Transverse colon (tissue), 4 donors: ENCODE measurements around the gene MBP. TPM values are rescaled to one million over a fixed set of nuclear protein-coding genes. Genes with fewer than 3 reads are reported as not detected.
A peak's percentile ranks its signal among the peaks of the same experiment; 100 is the strongest.

Source experiments
- DNase-seq: peaks from one replicate; pipeline ENCODE4 v3.0.0-alpha.2; 2019
- H3K27ac ChIP-seq, 4 donors: fragments of 200-600 bp; sonication (generic); 2 replicates each; pipeline ENCODE4 v1.5.1; 2016 to 2018; ENCODE audit warnings: inconsistent platforms in 4 of 4
- H3K27me3 ChIP-seq: fragments of 200-600 bp; sonication (generic); 2 replicates; pipeline ENCODE4 v1.5.1; 2017; ENCODE audit warnings: inconsistent platforms
- H3K36me3 ChIP-seq, 4 donors: fragments of 200-600 bp; sonication (generic); 2 replicates each; pipeline ENCODE4 v1.5.1; 2017 to 2019; ENCODE audit warnings: inconsistent platforms in 4 of 4
- H3K4me1 ChIP-seq, 4 donors: fragments of 200-600 bp; sonication (generic); 2 replicates each; pipeline ENCODE4 v1.5.1; 2017 to 2020; ENCODE audit warnings: inconsistent platforms in 4 of 4
- H3K4me3 ChIP-seq, 4 donors: fragments of 200-600 bp; sonication (generic); 1 replicate in 1 of 4; 2 replicates in 3 of 4; pipeline versions ENCODE4 v1.5.1 to v1.6.1; 2017 to 2019; ENCODE audit warnings: inconsistent platforms in 4 of 4
- H3K9me3 ChIP-seq, 2 donors: fragments of 200-600 bp; sonication (generic); 2 replicates each; pipeline ENCODE4 v1.5.1; 2017 to 2019; ENCODE audit warnings: inconsistent platforms in 2 of 2
- EP300 ChIP-seq: sonication (generic); formaldehyde crosslinking; IDR thresholded peaks from one replicate; pipeline ENCODE4 v1.6.1; 2017; ENCODE audit warnings: antibody characterized with exemption, low read depth
- POLR2A ChIP-seq: fragments of 450-650 bp; IDR thresholded peaks from one replicate; pipeline ENCODE4 v1.6.1; 2016; ENCODE audit warnings: antibody characterized with exemption, mild to moderate bottlenecking, moderate library complexity
- POLR2AphosphoS5 ChIP-seq, 3 donors: sonication (generic); formaldehyde crosslinking; IDR thresholded peaks; one replicate each; pipeline ENCODE4 v1.6.1; 2016; ENCODE audit warnings: antibody characterized with exemption in 3 of 3
- WGBS, 2 donors: methylation state at CpG; one replicate each; pipeline ENCODE4 v1.1.5; 2018; ENCODE audit warnings: low coverage in 1 of 2; 5-methylcytosine and 5-hydroxymethylcytosine counted together
- in situ Hi-C, 4 donors: fragments of 200-750 bp; cut with MboI; loops; one replicate each; pipeline versions ENCODE4 v1.15.0 to v1.15.1; 2017; ENCODE audit warnings: low sequenced_read_pairs in 3 of 4, low pct_ligation_motif_present in 1 of 4, low pct_unique_long_range_greater_than_20kb in 1 of 4
- intact Hi-C: fragments of 100-400 bp; cut with DNase I; formaldehyde crosslinking; loops from one replicate; pipeline ENCODE4 v1.15.1; 2023; ENCODE audit warnings: low total_unique reads
- total RNA-seq, 4 donors: library from RNA; depleted of rRNA; stranded (reverse); fragments of >200 nt; gene quantifications; one replicate each; pipeline ENCODE4 v1.1.0, GENCODE V29; 2016
- TF ChIP-seq, protein P1 (sequence below), 5 experiments: fragments of 200-600 bp in 3 of 5; fragments of 450-650 bp in 2 of 5; sonication (generic) in 3 of 5; IDR thresholded peaks; 1 replicate in 2 of 5; 2 replicates in 3 of 5; pipeline ENCODE4 v1.5.1; 2016 to 2017; ENCODE audit warnings: antibody characterized with exemption in 5 of 5, inconsistent platforms in 3 of 5, mild to moderate bottlenecking in 2 of 5, moderate library complexity in 1 of 5

MBP gene
- total RNA-seq, 4 donors from 2014 or later = 12.7 to 53.4 (median 41.0) TPM

DNA sequence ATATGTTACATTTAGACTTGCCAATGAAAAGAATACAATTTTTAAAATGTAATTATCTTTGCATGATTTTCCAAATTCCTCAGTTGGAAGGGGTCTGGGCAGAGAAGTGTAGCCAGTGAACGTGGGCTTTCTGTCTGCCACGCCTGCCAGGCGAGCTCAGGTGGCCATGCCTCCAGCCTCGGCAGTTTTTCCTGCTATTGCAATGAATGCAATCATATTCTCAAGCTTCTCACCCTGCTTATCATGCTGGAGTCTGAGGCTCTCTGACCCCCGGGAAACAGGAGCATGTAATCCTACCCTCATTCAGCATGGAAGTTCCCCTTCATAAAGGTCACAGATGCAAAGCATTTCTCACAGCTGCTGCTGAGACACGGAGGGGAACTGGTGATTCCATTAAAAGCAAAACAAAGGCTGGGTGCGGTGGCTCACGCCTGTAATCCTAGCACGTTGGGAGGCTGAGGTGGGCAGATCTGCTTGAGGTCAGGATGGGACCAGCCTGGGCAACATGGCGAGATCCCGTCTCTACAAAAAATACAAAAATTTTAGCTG lies 154.8 kb downstream of the MBP start:
- no peaks in the 10 kb centered on the region for H3K27me3 ChIP-seq
- intact Hi-C loops (no loop called here), in situ Hi-C loops (loop anchor here in 2 of 4 donors (25.0 kb wide), 3 partner anchors 165 to 685 kb away; partner anchors contain the start of gene ZNF236 (in 1 of the 2))
- H3K27ac ChIP-seq = peak overlapping the region; percentile 62 to 84 (median 76)
- TF ChIP-seq EP300 = no peak
- TF ChIP-seq POLR2A = no peak
- TF ChIP-seq, protein P1, sequence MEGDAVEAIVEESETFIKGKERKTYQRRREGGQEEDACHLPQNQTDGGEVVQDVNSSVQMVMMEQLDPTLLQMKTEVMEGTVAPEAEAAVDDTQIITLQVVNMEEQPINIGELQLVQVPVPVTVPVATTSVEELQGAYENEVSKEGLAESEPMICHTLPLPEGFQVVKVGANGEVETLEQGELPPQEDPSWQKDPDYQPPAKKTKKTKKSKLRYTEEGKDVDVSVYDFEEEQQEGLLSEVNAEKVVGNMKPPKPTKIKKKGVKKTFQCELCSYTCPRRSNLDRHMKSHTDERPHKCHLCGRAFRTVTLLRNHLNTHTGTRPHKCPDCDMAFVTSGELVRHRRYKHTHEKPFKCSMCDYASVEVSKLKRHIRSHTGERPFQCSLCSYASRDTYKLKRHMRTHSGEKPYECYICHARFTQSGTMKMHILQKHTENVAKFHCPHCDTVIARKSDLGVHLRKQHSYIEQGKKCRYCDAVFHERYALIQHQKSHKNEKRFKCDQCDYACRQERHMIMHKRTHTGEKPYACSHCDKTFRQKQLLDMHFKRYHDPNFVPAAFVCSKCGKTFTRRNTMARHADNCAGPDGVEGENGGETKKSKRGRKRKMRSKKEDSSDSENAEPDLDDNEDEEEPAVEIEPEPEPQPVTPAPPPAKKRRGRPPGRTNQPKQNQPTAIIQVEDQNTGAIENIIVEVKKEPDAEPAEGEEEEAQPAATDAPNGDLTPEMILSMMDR (IDR thresholded peaks at IDR 0.05) = no peak
- TF ChIP-seq POLR2AphosphoS5 (IDR thresholded peaks at IDR 0.05) = no peak
- no peaks in the 10 kb centered on the region for H3K36me3 ChIP-seq
- H3K4me1 ChIP-seq = peaks cover 5 to 25% (median 18%) of the 10 kb centered on the region in 4 donors
- H3K4me3 ChIP-seq = no peak overlapping the region
- 40 to 55% methylated on average over 3 to 11 of the region's 11 CpGs for WGBS, 2 donors
- no peak for DNase-seq
- no peaks in the 10 kb centered on the region for H3K9me3 ChIP-seq

DNA sequence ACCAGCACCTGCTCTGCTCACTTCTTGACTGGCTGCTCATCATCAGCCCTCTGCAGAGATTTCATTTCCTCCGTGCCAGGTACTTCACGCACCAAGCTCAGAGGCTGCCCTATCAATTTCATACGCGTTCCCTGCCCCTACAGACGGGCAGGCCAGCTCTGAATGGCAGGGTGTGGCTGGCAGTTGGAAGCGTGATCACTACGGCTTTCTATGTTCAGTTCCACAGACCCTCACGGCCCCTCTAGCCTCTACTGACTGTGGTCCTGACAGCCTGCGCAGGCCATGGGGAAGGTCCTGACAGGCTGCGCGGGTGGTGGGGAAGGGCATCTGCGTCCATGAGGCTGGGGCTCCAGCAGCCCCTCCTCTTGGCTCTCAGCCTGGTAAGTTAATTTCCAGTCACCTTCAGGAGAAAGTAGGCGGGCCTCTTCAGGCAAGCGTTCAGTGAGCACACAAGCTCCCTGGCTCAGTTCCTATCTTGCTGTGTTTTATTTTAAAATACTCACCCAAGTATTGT lies 155.4 kb downstream of the MBP start:
- peak overlapping the region in 2 of 4 donors; percentile 17 to 32 for H3K4me3 ChIP-seq
- H3K4me1 ChIP-seq = peaks cover 5 to 25% (median 18%) of the 10 kb centered on the region in 4 donors
- H3K27ac ChIP-seq = peak overlapping the region; percentile 62 to 84 (median 76)
- DNase-seq = peak; percentile 72
- intact Hi-C loops = no loop called here
- WGBS, 2 donors = 49 to 55% methylated on average over 3 to 14 of the region's 14 CpGs
- H3K9me3 ChIP-seq = no peaks in the 10 kb centered on the region
- in situ Hi-C loops = loop anchor here in 2 of 4 donors (25.0 kb wide), 3 partner anchors 165 to 685 kb away; partner anchors contain the start of gene ZNF236 (in 1 of the 2)
- TF ChIP-seq POLR2AphosphoS5 (IDR thresholded peaks at IDR 0.05) (peak in 2 of 3 donors; percentile 35 to 38), POLR2A (peak; percentile 54), EP300 (no peak)
- TF ChIP-seq, protein P1 (IDR thresholded peaks at IDR 0.05) = no peak
- no peaks in the 10 kb centered on the region for H3K36me3 ChIP-seq
- no peaks in the 10 kb centered on the region for H3K27me3 ChIP-seq

DNA sequence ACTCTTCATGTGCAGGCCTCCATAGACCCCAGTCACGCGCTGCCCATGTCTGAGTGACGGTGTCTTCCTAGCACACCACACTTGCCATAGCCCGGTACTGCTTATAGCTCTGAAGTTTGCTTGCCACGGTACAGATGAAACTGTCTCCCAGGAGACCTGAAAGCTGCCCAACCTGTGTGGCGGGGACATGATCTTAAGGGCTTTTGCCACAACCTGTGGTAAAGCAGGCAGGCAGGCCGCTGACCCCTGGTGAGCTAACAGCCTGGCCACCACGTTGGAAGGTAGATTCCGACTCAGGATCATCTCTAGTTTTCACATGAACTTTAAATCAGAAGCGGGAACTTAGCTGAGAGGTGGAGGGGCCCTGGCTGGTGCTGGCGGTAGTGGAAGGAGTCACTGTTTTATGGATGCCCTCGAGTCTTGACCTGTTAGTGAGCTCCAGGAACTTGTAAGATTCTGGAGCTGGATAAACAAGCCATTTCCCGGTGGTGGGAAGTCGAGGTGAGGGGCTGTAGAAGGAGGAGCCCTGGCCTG lies 156.9 kb downstream of the MBP start:
- 88% methylated on average over 14 of the region's 14 CpGs; no CpG with 5 or more reads in 1 of the 2 donors for WGBS, 2 donors

DNA sequence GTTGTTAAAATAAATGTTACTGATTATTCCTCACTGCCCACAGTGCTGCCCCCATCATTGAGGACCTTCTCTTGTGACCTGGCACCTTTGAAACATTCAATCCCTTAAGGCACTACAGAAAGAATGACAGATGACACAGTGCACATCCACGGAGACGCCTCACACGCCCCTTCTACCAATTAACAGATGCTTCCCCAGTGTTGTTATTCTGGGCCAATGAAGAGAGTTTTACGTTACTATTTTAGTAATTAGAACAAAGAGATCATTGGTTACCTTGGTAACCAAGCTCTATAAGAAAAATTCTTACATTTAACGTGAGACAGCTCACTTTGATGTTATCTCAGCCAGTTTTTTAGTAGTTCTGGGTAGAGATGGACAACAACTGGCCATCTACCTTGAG lies 158.2 kb downstream of the MBP start:
- Histone ChIP-seq H3K36me3 (peaks cover 0 to 1% (median 0%) of the 10 kb centered on the region in 4 donors), H3K9me3 (no peaks in the 10 kb centered on the region), H3K27me3 (no peaks in the 10 kb centered on the region), H3K4me1 (peaks cover 5 to 21% (median 14%) of the 10 kb centered on the region in 4 donors), H3K27ac (no peak overlapping the region), H3K4me3 (no peak overlapping the region)
- intact Hi-C loops = no loop called here
- TF ChIP-seq POLR2AphosphoS5 (IDR thresholded peaks at IDR 0.05) (no peak), POLR2A (no peak), EP300 (no peak)
- TF ChIP-seq, protein P1 (IDR thresholded peaks at IDR 0.05) = no peak
- in situ Hi-C loops = no loop called here
- DNase-seq = no peak
- WGBS, 2 donors = 93 to 98% methylated on average over 5 of the region's 5 CpGs

More for the DNA sequence above, 156.9 kb downstream of the MBP start:
- no peak for DNase-seq
- TF ChIP-seq POLR2AphosphoS5 (IDR thresholded peaks at IDR 0.05) = no peak
- TF ChIP-seq POLR2A = no peak
- TF ChIP-seq, protein P1 (IDR thresholded peaks at IDR 0.05) = no peak
- TF ChIP-seq EP300 = no peak
- Histone ChIP-seq H3K4me3 (no peak overlapping the region), H3K9me3 (no peaks in the 10 kb centered on the region), H3K36me3 (no peaks in the 10 kb centered on the region), H3K27me3 (no peaks in the 10 kb centered on the region), H3K4me1 (peaks cover 5 to 21% (median 14%) of the 10 kb centered on the region in 4 donors), H3K27ac (no peak overlapping the region)
- intact Hi-C loops = no loop called here
- in situ Hi-C loops = loop anchor here in 2 of 4 donors (25.0 kb wide), 3 partner anchors 163 to 687 kb away; partner anchors contain the start of gene ZNF236 (in 1 of the 2)
